ENCODE data around the gene ECHDC3. TPM values are rescaled to one million over a fixed set of nuclear protein-coding genes. Genes with fewer than 3 reads are reported as not detected.

The ECHDC3 gene
- total RNA-seq, 1 donor = 1.3 TPM

DNA sequence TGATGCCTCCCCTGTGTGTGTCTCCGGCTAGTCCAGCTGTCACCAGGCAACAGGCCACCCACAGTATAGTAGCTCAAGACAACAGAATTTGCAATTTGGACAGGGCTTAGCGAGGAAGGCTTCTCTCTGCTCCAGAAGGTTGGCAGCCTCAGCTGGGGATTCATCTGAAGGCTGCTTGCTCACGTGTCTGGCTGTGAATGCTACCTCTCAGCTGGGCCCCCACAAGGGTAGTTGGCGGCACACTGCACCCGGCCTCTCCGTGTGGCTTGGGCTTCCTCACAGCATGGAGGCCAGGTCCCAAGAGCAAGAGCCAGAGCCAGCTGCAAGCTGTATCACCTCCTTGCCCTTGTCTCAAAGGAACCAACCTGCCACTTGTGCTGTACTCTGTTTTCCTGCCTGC lies 19.2 kb downstream of the ECHDC3 start:
- no peak overlapping the region for H3K4me3 ChIP-seq (ENCODE audit: low read depth, low read length)
- TF ChIP-seq, protein P1, sequence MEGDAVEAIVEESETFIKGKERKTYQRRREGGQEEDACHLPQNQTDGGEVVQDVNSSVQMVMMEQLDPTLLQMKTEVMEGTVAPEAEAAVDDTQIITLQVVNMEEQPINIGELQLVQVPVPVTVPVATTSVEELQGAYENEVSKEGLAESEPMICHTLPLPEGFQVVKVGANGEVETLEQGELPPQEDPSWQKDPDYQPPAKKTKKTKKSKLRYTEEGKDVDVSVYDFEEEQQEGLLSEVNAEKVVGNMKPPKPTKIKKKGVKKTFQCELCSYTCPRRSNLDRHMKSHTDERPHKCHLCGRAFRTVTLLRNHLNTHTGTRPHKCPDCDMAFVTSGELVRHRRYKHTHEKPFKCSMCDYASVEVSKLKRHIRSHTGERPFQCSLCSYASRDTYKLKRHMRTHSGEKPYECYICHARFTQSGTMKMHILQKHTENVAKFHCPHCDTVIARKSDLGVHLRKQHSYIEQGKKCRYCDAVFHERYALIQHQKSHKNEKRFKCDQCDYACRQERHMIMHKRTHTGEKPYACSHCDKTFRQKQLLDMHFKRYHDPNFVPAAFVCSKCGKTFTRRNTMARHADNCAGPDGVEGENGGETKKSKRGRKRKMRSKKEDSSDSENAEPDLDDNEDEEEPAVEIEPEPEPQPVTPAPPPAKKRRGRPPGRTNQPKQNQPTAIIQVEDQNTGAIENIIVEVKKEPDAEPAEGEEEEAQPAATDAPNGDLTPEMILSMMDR (IDR thresholded peaks at IDR 0.05; ENCODE audit: insufficient read depth, low read depth, low read length) = no peak
- DNase-seq (ENCODE audit: low read depth) = no peak

DNA sequence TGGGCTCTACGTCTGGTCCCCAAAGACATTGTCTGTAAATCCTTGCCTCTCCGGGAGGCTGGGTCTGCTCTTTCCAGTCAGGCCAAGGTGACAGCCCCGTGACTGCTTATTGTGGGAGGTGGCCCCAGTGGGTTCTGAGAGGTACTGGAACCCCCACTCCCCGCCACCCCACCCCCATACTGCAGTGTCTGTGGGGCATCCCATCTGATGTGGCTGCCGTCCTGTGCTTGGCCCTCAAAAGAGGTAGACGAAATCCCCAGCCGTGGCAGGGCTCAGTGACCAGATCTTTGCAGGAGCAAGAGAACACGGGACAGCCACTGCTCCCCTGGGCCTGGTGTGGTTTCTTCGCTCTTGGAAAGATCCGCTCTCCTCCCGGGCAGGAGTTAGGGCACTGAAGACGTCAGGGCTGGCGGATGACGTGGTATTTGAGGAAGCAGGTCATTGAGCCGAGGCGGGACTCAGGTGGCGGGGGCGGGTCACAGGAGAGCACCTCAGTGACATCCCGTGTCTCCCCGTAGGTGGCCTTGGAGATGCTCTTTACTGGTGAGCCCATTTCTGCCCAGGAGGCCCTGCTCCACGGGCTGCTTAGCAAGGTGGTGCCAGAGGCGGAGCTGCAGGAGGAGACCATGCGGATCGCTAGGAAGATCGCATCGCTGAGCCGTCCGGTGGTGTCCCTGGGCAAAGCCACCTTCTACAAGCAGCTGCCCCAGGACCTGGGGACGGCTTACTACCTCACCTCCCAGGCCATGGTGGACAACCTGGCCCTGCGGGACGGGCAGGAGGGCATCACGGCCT lies 20.7 kb downstream of the ECHDC3 start:
- TF ChIP-seq, protein P1 (IDR thresholded peaks at IDR 0.05; ENCODE audit: insufficient read depth, low read depth, low read length) = no peak
- DNase-seq (ENCODE audit: low read depth) = no peak
- H3K4me3 ChIP-seq (ENCODE audit: low read depth, low read length) = no peak overlapping the region

DNA sequence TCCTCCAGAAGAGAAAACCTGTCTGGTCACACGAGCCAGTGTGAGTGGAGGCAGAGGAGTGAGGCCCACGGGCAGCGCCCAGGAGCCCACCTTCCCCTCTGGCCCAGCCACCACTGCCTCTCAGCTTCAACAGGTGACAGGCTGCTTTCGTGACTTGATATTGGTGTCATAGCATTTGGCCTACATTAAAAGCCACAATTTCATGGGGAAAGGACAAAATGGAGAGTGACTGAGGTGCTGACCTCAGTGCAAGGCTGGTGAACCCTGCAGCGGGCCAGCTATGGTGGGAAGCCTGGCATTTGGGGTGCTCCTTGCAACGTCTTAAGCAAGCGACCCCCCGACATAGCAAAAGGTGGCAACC lies 21.3 kb downstream of the ECHDC3 start:
- TF ChIP-seq, protein P1 (IDR thresholded peaks at IDR 0.05; ENCODE audit: insufficient read depth, low read depth, low read length) = no peak
- no peak for DNase-seq (ENCODE audit: low read depth)
- H3K4me3 ChIP-seq (ENCODE audit: low read depth, low read length) = no peak overlapping the region

GRCh38 chr10:11765141-11765540 lies 23.0 kb downstream of the ECHDC3 start:
- no peak overlapping the region for H3K4me3 ChIP-seq (ENCODE audit: low read depth, low read length)
- TF ChIP-seq, protein P1 (IDR thresholded peaks at IDR 0.05; ENCODE audit: insufficient read depth, low read depth, low read length) = no peak
- no peak for DNase-seq (ENCODE audit: low read depth)

GRCh38 chr10:11772575-11773288 lies 30.6 kb downstream of the ECHDC3 start:
- no peak for DNase-seq (ENCODE audit: low read depth)
- TF ChIP-seq, protein P1 (IDR thresholded peaks at IDR 0.05; ENCODE audit: insufficient read depth, low read depth, low read length) = no peak
- H3K4me3 ChIP-seq (ENCODE audit: low read depth, low read length) = no peak overlapping the region

- TF ChIP-seq, protein P1 (IDR thresholded peaks at IDR 0.05; ENCODE audit: insufficient read depth, low read depth, low read length) = no peak
- no peak overlapping the region for H3K4me3 ChIP-seq (ENCODE audit: low read depth, low read length)
- DNase-seq (ENCODE audit: low read depth) = no peak
These were observed 31.7 kb downstream of the ECHDC3 start for GRCh38 chr10:11773761-11774441.

Data from fibroblast of villous mesenchyme (primary cell).